ENCODE results near the gene PWWP2B.

GRCh38 chr10:132360766-132361447 is 36.1 kb upstream of the PWWP2B start:
- no peak for TF ChIP-seq POLR2A (IDR thresholded peaks at IDR 0.05)
- peak in 5 of 6 experiments; percentile 11 to 64 (median 29) for TF ChIP-seq CTCF (IDR thresholded peaks at IDR 0.05)
